ENCODE results near the gene PRRC2A. TPM values are rescaled to one million over a fixed set of nuclear protein-coding genes. Genes with fewer than 3 reads are reported as not detected.

The PRRC2A gene
- total RNA-seq, 1 donor from 2014 or later, result 74.6 TPM

DNA sequence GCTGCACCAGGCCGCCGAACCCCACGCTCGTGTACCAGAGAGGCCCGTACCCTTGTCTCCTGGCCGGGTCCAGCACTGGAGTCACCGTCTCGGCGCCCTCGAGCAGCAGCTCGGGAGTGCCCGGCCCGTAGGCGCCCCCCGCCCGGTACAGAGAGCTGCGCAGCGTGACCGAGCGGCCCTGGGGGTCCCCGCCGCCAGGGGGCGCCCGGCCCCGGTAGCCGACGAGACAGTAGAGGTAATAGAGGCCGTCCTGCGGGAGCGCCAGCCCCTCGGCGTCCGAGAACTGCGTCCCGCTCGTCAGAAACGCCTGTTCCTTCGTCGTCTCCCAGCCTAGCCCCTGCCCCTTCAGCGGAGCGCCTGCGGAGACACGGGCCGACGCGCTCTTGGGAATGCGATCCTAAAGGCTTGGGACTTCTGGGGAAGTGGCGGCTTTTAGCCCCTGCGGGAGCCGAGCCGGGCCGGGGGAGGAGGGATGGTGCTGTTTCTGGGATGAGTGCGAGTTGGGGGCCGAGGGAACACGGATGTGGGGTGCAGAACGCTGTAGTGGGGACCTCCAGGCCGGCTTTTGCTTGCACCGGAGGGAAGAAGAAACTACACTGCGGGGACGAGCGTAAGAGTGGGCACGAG lies 39.6 kb upstream of the PRRC2A start:
- intact Hi-C loops (cut with DNase I), result no loop called here
- Histone ChIP-seq H3K27me3 (no peaks in the 10 kb centered on the region), H3K27ac (peak overlapping the region; percentile 92), H3K9me3 (no peaks in the 10 kb centered on the region), H3K36me3 (no peaks in the 10 kb centered on the region), H3K4me1 (peaks cover 25% of the 10 kb centered on the region), H3K4me3 (peak overlapping the region; percentile 68 to 74)
- TF ChIP-seq POLR2AphosphoS5 (IDR thresholded peaks at IDR 0.05; ENCODE audit: insufficient read depth in 1 of 2, low read depth in 1 of 2) (peak; percentile 42 to 73), POLR2A (IDR thresholded peaks at IDR 0.05) (peak in 1 of 2 donors; percentile 40)
- TF ChIP-seq, protein P1, sequence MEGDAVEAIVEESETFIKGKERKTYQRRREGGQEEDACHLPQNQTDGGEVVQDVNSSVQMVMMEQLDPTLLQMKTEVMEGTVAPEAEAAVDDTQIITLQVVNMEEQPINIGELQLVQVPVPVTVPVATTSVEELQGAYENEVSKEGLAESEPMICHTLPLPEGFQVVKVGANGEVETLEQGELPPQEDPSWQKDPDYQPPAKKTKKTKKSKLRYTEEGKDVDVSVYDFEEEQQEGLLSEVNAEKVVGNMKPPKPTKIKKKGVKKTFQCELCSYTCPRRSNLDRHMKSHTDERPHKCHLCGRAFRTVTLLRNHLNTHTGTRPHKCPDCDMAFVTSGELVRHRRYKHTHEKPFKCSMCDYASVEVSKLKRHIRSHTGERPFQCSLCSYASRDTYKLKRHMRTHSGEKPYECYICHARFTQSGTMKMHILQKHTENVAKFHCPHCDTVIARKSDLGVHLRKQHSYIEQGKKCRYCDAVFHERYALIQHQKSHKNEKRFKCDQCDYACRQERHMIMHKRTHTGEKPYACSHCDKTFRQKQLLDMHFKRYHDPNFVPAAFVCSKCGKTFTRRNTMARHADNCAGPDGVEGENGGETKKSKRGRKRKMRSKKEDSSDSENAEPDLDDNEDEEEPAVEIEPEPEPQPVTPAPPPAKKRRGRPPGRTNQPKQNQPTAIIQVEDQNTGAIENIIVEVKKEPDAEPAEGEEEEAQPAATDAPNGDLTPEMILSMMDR (IDR thresholded peaks at IDR 0.05), result peak; percentile 93 to 96 (median 94)
- DNase-seq (ENCODE audit: extremely low spot score in 2 of 2), result no peak

DNA sequence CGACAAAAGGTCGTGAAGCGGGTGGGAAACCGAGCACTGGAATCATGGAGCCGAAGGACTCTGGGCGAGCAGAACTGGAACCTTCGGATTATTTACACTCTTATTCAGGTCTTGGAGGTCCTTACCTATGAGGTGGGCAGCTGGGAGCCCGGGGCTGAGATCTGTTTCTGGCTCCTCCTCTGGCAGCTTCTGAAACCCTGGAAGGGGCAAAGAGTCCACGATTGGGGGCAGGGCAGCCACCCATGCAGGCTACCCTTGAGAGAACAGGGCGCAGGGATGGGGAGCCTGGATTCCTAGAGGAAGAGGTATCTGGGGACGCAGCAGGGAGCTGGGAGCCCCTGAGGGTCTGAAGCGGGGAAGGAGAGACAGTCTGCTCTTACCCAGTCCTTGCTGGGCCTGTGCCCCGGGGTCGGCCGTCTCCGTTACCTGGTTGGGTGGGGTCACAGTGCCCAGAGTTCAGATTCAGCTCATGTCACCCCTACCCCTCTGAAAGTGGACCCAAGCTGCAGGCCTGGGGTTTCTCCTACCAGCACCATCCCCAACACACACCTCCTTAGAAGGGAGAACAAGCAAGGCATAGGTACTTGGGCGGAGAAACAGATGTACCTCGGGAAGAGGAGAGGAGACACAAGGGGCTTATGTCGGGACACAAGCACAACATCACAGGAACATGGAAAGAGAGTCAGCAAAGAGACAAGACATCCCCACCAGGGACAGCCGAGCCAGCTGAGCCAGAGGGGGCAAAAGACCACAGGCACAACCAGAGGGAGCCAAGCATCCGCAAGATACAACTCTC lies 38.9 kb upstream of the PRRC2A start:
- no peak for DNase-seq (ENCODE audit: extremely low spot score in 2 of 2)
- intact Hi-C loops (cut with DNase I), result no loop called here
- Histone ChIP-seq H3K27ac (peak overlapping the region; percentile 92), H3K36me3 (no peaks in the 10 kb centered on the region), H3K4me3 (peak overlapping the region; percentile 68 to 74), H3K9me3 (no peaks in the 10 kb centered on the region), H3K27me3 (no peaks in the 10 kb centered on the region), H3K4me1 (peaks cover 25% of the 10 kb centered on the region)
- TF ChIP-seq POLR2AphosphoS5 (IDR thresholded peaks at IDR 0.05; ENCODE audit: insufficient read depth in 1 of 2, low read depth in 1 of 2) (no peak), POLR2A (IDR thresholded peaks at IDR 0.05) (no peak)
- TF ChIP-seq, protein P1 (IDR thresholded peaks at IDR 0.05), result no peak

DNA sequence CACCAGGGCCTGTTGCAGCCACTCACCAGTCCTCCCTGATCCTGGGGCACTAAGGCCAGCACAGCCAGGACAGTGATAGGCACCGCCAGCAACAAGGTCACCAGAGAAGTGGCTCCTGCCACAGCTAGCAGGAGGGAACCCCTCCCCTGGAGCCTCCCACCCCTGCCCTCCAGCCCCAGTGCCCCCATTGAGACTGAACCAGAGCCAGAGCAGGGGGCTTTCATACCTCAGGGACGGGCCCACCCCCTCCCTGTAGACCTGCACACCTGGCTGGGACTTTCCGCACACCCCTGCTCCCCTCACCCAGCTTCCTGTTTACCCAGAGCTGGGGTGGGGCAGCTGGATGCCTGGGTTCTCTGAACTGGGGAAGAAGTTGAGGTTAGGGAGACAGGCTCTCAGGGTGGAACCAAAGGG lies 38.3 kb upstream of the PRRC2A start, which contains the start of gene LTB:
Gene LTB, minus strand, starts transcription at position 195 of the 414 bp plus-strand sequence. Its CDS starts 7 bp downstream, at position 188.
- Histone ChIP-seq H3K4me1 (peaks cover 25% of the 10 kb centered on the region), H3K4me3 (peak within 1 kb of the TSS; percentile 68 to 74), H3K27ac (peak within 1 kb of the TSS; percentile 92), H3K9me3 (no peaks in the 10 kb centered on the region), H3K27me3 (no peaks in the 10 kb centered on the region), H3K36me3 (no peaks in the 10 kb centered on the region)
- TF ChIP-seq POLR2A (IDR thresholded peaks at IDR 0.05) (no peak), POLR2AphosphoS5 (IDR thresholded peaks at IDR 0.05; ENCODE audit: insufficient read depth in 1 of 2, low read depth in 1 of 2) (no peak)
- TF ChIP-seq, protein P1 (IDR thresholded peaks at IDR 0.05), result no peak
- DNase-seq (ENCODE audit: extremely low spot score in 2 of 2), result no peak
- intact Hi-C loops (cut with DNase I), result no loop called here

DNA sequence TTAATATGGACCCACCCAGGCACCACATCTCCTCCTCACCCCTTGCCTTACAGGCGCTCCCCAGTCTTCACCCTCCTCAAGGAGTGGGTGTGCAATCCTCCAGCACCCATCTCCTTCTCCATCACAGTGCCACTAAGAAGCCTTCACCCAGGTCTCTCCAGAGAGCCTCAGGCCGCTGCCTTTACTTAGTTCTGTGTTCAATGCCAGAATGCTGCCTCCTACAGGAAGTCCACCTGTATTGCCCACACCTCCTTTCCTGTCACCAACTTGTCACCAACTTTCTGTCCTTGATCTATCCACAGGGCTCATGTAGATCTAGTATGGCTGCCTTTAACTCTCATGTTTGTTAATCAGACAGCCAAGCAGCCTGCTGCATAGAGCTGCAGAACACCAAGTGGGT lies 35.0 kb upstream of the PRRC2A start:
- no peak for DNase-seq (ENCODE audit: extremely low spot score in 2 of 2)
- Histone ChIP-seq H3K27me3 (no peaks in the 10 kb centered on the region), H3K4me1 (peaks cover 22% of the 10 kb centered on the region), H3K27ac (no peak overlapping the region), H3K9me3 (no peaks in the 10 kb centered on the region), H3K4me3 (no peak overlapping the region), H3K36me3 (no peaks in the 10 kb centered on the region)
- TF ChIP-seq POLR2A (IDR thresholded peaks at IDR 0.05), result no peak
- no peak for TF ChIP-seq POLR2AphosphoS5 (IDR thresholded peaks at IDR 0.05; ENCODE audit: insufficient read depth in 1 of 2, low read depth in 1 of 2)
- TF ChIP-seq, protein P1 (IDR thresholded peaks at IDR 0.05), result no peak
- intact Hi-C loops (cut with DNase I), result no loop called here
